ENCODE results near the gene TMEM45A.
"Not testable (repeated sequence)": the region's sequence is repeated elsewhere in the genome, so short reads cannot be mapped to it uniquely, and the experiment has no call there.

The TMEM45A gene, protein sequence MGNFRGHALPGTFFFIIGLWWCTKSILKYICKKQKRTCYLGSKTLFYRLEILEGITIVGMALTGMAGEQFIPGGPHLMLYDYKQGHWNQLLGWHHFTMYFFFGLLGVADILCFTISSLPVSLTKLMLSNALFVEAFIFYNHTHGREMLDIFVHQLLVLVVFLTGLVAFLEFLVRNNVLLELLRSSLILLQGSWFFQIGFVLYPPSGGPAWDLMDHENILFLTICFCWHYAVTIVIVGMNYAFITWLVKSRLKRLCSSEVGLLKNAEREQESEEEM

GRCh38 chr3:100492059-100493006 lies at the start of gene TMEM45A:
TMEM45A (plus strand) TSS chr3:100492619; CDS start chr3:100555212, 62,593 bp downstream.
- peak; percentile 80 for DNase-seq

- no peak for DNase-seq
These were observed 48.7 kb upstream of the TMEM45A start for GRCh38 chr3:100443690-100444089.

GRCh38 chr3:100447067-100447466 lies 45.4 kb upstream of the TMEM45A start:
- not testable (repeated sequence) for DNase-seq

- no peak for DNase-seq
These were observed 44.3 kb upstream of the TMEM45A start for GRCh38 chr3:100448079-100448478.

DNA sequence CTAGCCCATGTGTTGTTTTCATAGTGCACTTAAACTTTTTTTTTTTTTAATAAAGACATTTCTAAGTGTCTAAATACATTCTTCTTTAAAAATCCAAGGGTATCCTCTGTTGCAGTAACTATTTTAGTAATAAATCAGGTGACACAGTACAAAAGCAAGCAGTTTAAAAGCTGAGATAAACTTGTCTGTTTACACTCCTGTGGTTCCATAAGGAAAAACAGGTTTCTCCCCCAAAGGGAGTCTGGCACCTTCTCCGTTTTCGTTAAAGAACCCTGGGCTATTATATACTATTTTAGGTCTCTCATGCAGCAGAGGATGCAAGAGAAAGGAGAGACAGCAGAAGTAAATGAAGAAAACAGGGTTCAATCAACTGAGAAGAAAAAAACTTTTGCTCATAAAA lies 43.2 kb upstream of the TMEM45A start:
- no peak for DNase-seq

GRCh38 chr3:100454677-100455076 lies 37.7 kb upstream of the TMEM45A start:
- DNase-seq: no peak

DNA sequence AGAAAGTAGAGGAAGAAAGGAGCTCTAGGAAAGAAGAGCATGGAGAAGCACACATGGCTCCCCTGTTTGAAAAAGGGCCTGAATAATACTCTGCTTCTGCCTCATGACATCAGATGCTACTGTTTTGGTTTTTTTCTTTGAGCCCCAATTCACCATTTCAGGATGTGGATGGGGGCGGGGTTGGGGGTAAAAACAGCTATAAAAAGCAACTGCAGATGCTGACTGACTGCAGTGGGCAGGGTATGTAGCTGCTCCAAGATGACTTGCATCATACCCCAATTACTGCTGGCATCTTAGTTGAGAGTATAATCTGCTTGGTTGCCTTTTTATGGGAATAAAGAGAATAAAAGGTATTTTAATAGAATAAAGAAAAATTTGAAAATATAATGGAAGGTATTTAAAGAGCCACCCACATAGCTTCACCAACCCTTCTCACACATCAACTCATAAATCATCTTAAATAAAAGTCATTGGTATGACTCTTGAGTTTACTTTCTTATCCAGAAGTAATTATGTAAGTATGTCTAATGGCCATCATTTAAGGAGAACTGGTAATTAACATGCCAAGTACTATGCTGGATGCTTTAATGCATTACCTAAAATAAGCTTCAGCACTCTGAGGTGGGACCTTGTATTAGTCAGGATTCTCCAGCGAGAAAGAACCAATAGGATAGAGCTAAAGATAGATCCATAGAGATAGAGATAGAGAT lies 36.4 kb upstream of the TMEM45A start:
- DNase-seq: peak; percentile 38

GRCh38 chr3:100456745-100457144 lies 35.7 kb upstream of the TMEM45A start:
- no peak for DNase-seq

DNA sequence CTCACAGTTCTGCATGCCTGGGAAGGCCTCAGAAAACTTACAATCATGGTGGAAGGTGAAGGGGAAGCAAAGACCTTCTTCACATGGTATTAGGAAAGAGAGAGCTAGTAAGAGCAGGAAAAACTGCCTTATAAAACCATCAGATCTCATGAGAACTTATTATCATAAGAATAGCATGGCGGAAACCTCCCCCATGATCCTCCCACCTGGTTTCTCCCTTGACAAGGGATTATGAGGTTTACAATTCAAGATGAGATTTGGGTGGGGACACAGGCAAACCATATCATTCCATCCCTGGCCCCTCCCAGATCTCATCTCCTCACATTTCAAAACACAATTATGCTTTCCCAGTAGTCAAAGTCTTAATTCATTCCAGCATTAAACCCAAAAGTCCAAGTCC lies 34.6 kb upstream of the TMEM45A start:
- no peak for DNase-seq

- DNase-seq: no peak
These were observed 33.6 kb upstream of the TMEM45A start for GRCh38 chr3:100458814-100459213.

DNA sequence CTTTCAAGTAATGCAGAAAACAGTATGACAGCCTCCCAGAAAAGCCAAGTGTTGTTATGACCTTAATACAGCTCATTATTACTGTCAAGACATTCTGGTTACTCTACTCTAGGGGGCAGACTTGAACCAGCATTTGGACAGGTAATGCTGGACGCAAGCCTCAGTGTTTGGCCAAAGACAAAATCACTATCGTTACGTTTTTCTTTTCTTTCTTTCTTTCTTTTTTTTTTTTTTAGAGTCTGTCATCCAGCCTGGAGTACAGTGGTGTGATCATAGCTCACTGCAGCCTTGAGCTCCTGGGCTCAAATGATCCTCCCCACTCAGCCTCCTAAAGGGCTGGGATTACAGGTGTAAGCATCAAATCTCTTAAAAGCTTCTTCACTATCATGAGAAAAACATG lies 29.4 kb upstream of the TMEM45A start:
- peak; percentile 49 for DNase-seq

GRCh38 chr3:100463646-100464155 lies 28.7 kb upstream of the TMEM45A start:
- DNase-seq: no peak

GRCh38 chr3:100465892-100466777 lies 26.3 kb upstream of the TMEM45A start:
- peak; percentile 25 for DNase-seq

GRCh38 chr3:100467133-100467532 lies 25.3 kb upstream of the TMEM45A start:
- no peak for DNase-seq

- DNase-seq: no peak
These were observed 23.7 kb upstream of the TMEM45A start for GRCh38 chr3:100468676-100469075.

DNA sequence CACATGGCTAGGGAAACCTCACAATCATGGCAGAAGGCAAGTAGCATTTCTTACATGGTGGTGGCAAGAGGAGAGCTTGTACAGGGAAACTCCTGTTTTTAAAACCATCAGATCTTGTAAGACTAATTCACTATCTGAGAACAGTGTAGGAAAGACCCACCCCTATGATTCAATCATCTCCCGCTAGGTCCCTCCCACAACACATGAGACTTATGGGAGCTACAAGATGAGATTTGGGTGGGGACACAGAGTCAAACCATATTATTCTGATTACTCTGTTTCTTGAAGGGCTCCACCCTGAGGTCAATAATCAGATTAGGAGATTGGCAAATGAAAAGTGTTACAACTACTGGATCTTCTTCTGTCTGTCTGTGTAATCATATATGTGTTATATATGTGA lies 21.5 kb upstream of the TMEM45A start:
- DNase-seq: no peak

DNA sequence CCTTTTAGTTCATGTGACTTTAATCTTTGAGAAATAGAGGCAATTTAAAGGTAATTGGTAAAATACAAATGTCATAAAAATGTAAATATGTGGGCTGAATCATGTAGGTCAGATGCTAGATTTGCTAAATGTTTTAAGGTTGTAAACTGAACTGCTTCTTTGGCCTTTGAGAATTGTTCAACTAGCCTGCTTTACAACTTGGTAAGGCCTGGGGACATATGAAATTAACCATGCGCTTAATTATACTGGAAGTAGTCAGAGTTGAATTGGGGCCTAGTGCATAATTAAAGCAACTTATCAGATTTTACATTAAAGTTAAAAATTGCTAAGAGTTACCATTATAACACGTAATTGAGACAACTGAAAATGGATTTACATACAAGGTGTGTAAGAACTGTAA lies 21.0 kb upstream of the TMEM45A start:
- DNase-seq: no peak

DNA sequence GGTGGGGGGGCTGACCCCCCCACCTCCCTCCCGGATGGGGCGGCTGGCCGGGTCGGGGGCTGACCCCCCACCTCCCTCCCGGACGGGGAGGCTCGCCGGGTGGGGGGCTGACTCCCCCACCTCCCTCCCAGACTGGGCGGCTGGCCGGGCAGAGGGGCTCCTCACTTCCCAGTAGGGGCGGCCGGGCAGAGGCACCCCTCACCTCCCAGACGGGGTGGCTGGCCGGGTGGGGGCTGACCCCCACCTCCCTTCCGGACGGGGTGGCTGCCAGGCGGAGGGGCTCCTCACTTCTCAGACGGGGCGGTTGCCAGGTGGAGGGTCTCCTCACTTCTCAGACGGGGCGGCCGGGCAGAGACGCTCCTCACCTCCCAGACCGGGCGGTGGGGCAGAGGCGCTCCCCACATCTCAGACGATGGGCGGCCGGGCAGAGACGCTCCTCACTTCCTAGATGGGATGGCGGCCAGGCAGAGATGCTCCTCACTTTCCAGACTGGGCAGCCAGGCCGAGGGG lies 14.5 kb upstream of the TMEM45A start:
- not testable (repeated sequence) for DNase-seq

DNA sequence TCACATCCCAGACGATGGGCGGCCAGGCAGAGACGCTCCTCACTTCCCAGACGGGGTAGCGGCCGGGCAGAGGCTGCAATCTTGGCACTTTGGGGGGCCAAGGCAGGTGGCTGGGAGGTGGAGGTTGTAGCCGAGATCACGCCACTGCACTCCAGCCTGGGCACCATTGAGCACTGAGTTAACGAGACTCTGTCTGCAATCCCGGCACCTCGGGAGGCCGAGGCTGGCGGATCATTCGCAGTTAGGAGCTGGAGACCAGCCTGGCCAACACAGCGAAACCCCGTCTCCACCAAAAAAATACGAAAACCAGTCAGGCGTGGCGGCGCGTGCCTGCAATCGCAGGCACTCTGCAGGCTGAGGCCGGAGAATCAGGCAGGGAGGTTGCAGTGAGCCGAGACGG lies 13.9 kb upstream of the TMEM45A start:
- not testable (repeated sequence) for DNase-seq

DNA sequence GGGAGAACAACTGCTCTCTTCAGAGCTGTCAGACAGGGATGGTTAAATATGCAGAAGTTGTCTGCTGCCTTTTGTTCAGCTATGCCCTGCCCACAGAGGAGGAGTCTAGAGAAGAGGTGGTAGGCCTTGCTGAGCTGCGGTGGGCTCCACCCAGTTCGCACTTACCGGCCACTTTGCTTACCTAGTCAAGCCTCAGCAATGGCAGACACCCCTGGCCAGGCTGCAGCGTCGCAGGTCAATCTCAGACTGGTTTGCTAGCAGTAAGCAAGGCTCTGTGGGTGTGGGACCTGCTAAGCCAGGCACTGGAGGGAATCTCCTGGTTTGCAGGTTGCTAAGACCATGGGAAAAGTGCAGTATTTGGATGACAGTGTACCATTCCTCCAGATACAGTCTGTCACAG lies 12.3 kb upstream of the TMEM45A start:
- no peak for DNase-seq

- no peak for DNase-seq
These were observed 10.2 kb upstream of the TMEM45A start for GRCh38 chr3:100482176-100482575.

DNA sequence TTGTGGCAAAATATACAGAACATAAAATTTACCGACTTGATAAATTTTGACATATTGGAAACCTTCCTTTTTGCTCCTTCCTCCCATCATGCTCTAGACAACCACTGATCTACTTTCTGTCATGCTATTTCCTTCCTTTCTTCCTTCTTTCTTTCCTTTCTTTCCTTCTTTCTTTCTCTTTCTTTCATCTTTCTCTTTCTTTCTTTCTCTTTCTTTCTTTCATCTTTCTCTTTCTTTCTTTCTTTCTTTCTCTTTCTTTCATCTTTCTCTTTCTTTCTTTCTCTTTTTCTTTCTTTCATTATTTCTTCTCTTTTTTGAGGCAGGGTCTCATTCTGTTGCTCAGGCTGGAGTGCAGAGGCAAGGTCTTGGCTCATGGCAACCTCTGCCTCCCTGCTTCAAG lies 8.9 kb upstream of the TMEM45A start:
- no peak for DNase-seq
